ENCODE results near the gene ADORA1.

ADORA1 gene

DNA sequence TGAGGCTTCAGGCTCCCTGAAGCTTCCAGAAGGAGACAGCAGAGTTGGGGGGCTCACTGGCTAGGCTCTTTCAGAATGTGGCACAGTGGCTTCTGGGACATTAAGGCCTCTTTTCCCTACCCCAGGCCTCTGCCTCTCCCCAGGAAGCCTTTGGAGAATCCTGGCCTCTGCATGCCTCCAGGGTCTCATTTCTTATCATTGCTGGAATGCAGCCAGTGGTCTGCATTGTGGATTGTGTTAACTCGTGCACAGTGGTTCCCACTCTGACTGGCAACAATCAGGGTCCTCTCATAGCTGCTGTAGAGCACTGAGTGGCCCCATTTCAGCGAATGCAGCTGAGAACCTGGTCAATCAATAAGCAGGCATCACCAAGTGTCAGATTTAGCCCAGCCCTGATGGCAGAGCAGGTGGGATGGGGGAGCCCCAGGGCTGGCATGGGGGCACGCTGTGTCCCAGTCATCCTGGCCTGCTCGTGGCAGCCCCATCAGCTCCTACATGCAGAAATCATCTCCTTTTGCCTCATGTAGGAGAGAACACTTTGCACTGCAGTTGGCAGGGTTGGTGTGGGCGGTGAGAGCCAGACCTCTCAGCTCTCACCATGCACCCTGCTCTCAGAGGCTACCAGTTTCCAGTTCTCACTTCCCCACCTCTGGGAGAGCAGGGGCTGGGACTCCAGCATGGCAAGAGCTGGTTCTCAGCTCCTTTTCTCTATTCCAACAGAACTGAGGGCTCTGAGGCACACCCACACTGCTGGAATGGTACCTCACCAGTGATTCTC lies 13.4 kb downstream of the ADORA1 start:
- DNase-seq (ENCODE audit: low read depth in 2 of 2): no peak

GRCh38 chr1:203142124-203142523 lies 14.6 kb downstream of the ADORA1 start:
- DNase-seq (ENCODE audit: low read depth in 2 of 2): no peak

GRCh38 chr1:203142684-203143408 lies 15.3 kb downstream of the ADORA1 start:
- no peak for DNase-seq (ENCODE audit: low read depth in 2 of 2)

DNA sequence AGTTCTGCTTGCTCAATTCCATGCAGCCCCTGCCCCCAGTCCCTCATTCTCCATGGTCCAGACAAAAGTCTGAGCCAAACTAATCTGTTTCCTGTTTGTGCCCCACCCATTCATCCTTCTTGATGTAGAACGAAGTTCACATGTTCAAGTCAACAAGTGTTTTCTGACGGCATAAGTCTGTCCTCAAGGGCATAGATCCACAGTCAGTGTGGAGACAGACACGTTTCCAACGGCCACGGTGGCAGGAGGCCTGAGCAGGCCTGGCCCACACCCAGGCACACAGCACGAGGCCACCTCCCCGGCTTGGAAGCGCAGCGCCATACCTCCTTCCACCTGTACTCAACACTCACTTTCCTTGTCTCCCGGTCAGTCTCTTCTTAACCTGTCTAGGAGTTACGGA lies 16.1 kb downstream of the ADORA1 start:
- no peak for DNase-seq (ENCODE audit: low read depth in 2 of 2)

DNA sequence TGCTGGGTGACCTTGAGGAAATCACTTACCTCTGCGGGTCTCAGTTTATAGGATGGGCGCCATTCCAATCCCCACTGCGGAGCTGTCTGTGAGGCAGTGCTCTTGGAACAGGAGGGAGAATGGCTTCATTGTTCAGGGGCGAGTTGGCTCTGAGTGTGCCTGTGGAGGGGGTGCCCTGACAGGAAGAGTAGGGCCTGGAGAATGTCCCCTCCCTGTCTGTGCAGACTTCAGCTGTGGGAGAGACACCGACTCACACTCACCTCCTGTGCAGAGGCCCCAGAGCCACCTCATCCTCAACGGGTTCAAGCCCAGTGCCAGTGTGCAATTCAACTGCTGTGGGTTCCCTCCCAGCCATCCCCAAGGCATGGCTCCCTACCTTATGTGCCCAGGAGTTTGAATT lies 17.1 kb downstream of the ADORA1 start:
- no peak for DNase-seq (ENCODE audit: low read depth in 2 of 2)

DNA sequence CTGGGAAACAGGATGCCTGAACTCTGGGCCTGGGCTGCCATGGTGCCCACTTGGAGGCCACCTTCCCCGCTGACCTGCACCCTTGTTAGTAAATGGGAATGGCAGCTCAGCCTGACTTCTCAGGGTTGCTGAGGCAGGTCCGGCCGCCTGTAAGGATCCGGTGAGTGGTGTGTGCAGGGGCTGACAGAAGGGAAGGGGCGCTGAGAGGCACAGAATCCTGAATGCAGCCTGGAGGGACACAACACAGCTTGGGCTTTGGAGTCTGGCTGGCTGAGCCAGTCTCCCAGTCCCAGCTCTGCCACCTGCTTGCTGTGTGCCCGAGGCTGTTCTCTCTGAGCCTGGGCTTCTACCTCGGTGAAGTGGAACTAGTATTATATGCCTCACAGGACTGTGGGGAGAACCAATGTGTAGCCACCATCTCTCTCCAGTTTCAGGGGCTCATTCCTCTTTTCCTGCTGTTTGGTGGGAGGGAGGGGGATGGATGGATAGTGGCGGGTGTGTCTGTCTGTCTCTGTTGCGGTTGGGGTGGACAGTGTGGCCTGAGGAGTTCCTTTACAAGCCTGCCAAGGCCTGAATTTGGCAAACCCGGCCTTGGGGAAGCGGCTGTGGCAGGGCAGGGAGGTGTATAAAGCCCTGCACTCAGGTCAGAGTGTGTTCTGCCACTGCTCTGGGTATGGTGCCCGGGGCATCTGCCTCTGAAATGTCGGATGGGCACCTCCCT lies 18.0 kb downstream of the ADORA1 start:
- no peak for DNase-seq (ENCODE audit: low read depth in 2 of 2)

GRCh38 chr1:203146042-203146369 lies 18.5 kb downstream of the ADORA1 start:
- no peak for DNase-seq (ENCODE audit: low read depth in 2 of 2)

DNA sequence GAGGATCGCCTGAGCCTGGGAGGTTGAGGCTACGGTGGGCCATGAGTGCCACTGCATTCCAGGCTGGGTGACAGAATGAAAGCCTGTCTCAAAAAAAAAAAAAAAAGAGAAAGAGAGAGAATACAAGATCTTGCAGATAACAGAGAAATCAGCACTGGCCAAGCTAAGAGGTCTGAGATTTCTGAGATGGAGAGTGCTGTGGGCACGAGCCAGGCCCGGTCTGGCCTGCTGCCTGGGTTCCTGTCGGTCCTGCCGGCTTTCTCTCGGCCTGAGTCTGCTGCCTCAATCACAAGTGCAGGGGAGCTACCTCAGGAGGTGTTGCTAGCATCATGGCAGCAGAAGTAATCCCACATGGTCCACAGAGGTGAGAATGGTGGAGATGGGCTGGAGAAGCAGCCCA lies 19.0 kb downstream of the ADORA1 start:
- DNase-seq (ENCODE audit: low read depth in 2 of 2): no peak

- DNase-seq (ENCODE audit: low read depth in 2 of 2): no peak
These were observed 19.9 kb downstream of the ADORA1 start for GRCh38 chr1:203147376-203147775.

- no peak for DNase-seq (ENCODE audit: low read depth in 2 of 2)
These were observed 20.6 kb downstream of the ADORA1 start for GRCh38 chr1:203148127-203148526.

- DNase-seq (ENCODE audit: low read depth in 2 of 2): no peak
These were observed 21.1 kb downstream of the ADORA1 start for GRCh38 chr1:203148579-203148978.

DNA sequence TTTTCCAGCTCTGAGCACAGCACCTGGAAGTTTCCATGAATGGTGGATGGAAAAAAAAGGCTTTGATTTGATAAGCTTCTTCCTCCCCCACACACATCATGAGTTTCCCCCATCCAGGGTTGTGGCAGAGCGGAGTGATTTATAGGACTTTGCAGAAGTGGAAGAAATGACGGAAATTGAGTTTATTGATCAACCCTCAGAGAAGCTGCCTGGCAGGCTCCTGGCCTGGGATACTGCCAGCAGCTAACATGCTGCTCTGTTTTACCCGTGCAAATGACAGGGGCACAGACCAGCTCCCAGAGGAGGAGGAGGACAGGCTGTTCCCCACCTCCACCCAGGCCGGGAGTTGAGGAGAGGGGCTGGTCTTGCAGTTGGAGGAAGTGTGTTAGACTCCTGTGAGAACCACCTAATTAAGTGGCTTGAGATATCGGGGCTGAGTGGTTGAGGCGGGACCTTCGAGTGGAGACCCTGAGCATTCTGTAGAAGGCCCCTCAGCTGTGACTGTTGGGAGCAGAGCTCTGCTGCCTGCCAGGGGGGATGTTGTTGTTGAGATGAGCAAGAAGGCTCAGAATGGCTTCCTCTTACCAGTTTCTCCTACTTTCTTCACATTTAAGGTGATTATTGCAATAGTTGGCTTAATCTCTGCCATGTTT lies 21.8 kb downstream of the ADORA1 start:
- DNase-seq (ENCODE audit: low read depth in 2 of 2): no peak

- DNase-seq (ENCODE audit: low read depth in 2 of 2): no peak
These were observed 23.2 kb downstream of the ADORA1 start for GRCh38 chr1:203150511-203151297.

- no peak for DNase-seq (ENCODE audit: low read depth in 2 of 2)
These were observed 24.0 kb downstream of the ADORA1 start for GRCh38 chr1:203151362-203152157.

GRCh38 chr1:203152158-203153034 lies 24.9 kb downstream of the ADORA1 start:
- no peak for DNase-seq (ENCODE audit: low read depth in 2 of 2)

DNA sequence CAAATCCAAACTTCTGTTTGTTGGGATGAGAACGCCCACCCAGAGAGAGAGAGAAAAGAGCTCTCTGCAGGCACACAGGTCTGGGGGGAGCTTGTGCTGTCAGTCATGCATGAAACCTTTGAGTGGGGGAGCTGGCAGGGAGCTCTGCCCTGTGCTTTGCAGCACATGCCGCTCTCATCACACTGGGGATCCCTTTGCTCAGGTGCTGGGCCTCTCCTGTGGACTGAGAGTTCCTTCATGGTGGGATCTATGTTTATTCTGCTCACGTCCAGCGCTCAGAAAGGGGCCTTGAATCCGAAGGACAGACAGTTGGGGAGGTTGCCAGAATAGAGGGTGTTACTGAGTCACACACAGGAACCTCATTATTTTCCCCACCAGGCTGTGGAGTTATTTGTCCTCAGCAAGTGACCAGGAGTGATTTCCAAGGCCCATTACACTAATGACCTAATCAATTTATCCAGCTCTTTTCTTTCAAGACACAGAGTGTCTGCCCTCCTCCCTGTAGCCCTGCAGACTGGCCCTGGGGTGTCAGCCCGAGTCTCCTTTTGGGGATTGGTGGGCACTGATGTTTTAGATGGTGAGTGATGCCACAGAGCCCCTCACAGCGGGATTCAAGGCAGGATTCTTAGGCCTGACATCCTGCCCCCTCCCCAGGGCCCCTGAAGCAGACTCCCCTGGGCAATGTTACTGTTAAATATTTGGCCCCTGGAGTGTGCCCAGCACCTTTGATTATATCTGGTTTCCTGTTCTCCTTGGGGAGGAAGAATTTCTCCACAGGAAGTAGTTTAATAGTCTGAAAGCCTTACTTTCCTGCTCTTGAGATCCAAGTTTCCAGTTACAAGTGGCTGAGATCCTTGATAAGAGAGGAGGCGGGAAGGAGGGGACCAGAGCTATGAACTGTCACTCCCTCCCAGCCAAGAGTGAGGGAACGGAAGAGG lies 25.8 kb downstream of the ADORA1 start:
- no peak for DNase-seq (ENCODE audit: low read depth in 2 of 2)

DNA sequence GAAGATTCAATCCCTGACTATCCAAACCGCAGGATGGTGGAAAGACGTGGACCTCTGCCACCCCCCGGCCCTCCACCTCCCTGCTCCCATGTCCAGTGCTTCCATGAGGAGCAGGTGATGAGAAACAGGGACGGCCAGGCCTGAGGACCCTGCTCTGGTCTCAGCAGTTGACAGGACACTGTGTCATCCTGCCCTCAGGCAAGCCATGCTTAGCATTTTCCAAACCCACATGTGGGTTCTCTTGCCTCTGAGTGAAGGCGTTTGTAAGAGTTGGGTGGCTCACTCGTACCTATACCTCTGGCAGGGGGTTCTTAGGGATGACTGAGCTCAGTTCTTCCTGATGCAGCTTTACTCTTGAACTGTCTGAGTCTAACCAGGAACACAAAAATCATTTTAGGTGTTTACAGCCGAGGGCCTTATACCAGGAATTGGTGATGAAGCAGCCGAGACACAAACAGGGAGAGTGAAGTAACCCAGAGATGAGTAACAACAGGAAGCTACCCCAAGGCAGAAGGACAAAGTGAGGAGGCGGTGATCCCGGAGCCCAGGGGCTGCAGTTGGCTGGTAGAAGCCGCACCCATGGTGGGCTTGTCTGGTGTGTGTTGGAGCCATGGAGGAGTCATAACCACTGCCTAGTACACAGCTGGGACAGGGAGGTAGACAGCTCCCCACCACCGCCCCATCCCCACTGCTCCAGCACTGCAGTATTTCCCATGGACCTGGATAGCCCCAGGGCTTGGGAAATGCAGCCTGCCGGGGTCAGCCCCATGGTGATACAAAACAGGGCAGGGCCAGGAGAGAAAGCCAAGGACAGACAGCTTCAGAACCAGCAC lies 26.7 kb downstream of the ADORA1 start:
- no peak for DNase-seq (ENCODE audit: low read depth in 2 of 2)

DNA sequence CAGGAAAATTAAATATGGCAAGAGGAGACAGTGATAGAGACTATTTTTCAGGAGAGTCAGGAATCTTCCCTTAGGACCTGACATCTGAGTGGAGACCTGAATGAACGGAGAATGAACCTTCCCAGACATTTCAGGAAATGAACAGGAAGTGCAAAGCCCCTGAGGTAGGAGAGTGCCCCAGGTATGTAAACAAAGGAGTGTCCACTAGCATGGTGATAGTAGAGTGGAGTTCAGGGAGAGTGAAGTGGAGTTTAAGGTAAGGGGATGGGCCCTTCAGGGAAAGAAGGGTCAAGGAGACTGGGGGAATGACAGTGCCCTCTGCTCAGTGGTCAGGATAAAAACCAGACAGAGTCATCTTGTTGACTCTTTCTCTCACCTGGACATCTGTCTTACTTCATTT lies 28.8 kb downstream of the ADORA1 start:
- no peak for DNase-seq (ENCODE audit: low read depth in 2 of 2)

All from fibroblast of skin of left quadriceps (primary cell).